GM18517 (cell line): ENCODE results near the gene PPARG.
"Not testable (repeated sequence)": the region's sequence is repeated elsewhere in the genome, so short reads cannot be mapped to it uniquely, and the experiment has no call there.

ENCODE experiments used
- ATAC-seq: cut with Tn5 transposase; IDR thresholded peaks from one replicate; pipeline ENCODE4 v1.9.1; 2021; ENCODE audit warnings: mild to moderate bottlenecking, moderate library complexity; ENCODE audit not compliant: unreplicated experiment

Gene PPARG

GRCh38 chr3:12437861-12438260, 149.0 kb downstream of the PPARG start:
- no peak for ATAC-seq

GRCh38 chr3:12438318-12438717, 149.4 kb downstream of the PPARG start:
- ATAC-seq: no peak

GRCh38 chr3:12439161-12439940, 150.5 kb downstream of the PPARG start:
- no peak for ATAC-seq

GRCh38 chr3:12440927-12441714, 152.3 kb downstream of the PPARG start:
- no peak for ATAC-seq

- ATAC-seq: no peak
Measured at GRCh38 chr3:12442654-12443501, 154.0 kb downstream of the PPARG start.

GRCh38 chr3:12443781-12444522, 155.1 kb downstream of the PPARG start:
- no peak for ATAC-seq

DNA sequence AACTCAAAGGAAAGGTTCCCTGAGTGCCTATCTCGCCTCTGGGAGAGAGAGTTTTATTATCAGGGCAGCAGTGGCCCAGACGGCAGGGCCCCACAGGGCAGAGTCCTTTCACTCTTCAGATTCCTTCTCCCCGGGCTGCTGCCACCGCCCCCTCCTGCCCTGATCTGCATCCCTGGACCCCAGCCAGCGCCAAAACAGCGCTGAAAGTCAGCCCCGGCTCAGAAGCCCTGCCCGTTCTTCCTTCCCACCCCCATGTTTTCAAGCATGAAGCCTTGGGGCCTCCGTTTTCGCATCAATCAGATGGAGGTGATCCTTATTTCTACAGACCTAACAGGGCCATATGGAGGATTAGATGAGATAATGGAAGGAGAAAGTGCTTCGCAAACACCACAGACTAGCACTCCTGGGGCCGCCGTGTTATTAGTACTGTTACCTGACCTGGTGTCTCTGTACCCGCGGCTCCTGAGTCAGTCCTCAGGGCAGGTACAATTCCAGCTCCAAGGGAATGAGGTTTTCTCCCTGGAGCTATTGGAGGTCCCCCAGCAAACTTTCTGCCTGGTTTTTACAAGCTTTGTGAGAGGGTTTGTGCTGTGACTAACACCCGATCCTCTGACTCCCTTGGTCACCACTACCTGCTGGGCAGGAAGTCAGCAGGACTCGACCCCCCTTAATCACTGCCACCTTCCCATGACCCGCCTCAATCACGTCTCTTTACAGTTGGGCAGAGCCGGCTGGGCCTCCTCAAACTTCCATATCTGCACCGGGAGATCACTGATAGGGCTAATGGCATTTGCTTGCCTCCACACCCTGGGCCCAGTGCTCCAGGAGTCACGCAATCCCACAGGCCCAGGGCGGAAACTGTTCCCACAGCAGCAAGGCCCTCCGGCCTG, 156.0 kb downstream of the PPARG start:
- ATAC-seq: no peak

GRCh38 chr3:12445523-12446240, 156.8 kb downstream of the PPARG start:
- ATAC-seq: no peak

GRCh38 chr3:12446298-12446697, 157.4 kb downstream of the PPARG start:
- ATAC-seq: no peak

GRCh38 chr3:12447075-12447474, 158.2 kb downstream of the PPARG start:
- no peak for ATAC-seq

- ATAC-seq: not testable (repeated sequence)
Measured at GRCh38 chr3:12448404-12449202, 159.7 kb downstream of the PPARG start.

DNA sequence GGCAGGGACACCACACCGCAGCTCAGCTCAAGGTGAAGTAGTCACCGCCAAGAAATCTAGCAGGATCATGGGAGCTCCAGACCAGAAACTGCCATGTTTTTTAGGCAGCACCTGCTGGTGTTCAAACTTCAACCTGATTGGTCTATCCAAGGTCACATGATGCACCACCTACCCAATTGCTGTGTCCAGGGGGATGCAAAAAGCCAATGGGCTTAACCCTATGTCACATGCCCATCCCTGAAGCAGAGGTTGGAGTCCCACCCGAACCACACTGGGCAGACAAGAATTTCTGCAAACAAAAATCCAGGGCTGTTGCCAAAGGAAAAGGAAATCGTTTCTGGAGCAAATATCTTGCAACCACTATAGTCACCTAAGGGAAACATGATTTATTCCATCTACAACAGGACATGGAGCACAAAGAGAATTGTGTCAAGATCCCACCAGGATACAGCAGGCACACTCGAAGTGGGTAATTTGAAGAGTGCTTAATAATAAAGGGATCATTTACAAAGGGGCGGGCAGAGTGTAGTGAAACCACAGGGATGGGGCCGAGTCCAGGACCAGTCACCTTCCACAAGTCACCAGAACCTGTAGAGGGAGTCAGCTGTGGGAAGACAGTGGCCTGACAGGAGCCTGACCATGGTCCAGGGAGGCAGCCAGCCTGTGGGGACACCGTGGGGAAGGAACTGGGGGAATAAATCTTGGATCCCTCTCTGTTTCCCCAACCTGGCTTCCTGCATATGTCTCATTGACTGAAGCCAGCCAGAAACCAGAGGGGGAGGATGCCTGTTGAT, 161.2 kb downstream of the PPARG start:
- ATAC-seq: no peak

DNA sequence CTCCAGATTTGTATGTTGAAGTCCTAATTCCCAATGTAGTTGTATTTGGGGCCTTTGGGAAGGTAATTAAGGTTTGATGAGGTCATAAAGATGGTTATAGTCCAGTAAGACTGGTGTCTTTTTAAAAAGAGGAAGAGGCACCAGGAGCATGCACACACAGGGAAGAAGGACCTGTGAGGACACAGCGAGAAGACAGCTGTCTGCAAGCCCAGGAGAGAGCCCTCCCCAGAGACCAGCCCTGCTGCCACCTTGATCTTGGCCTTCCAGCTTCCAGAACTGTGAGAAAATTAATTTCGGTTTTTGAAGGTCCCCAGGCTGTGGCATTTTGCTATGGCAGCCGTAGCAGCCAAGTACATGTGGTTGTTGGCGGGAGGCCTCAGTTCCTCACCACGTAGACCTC, 162.6 kb downstream of the PPARG start:
- no peak for ATAC-seq

DNA sequence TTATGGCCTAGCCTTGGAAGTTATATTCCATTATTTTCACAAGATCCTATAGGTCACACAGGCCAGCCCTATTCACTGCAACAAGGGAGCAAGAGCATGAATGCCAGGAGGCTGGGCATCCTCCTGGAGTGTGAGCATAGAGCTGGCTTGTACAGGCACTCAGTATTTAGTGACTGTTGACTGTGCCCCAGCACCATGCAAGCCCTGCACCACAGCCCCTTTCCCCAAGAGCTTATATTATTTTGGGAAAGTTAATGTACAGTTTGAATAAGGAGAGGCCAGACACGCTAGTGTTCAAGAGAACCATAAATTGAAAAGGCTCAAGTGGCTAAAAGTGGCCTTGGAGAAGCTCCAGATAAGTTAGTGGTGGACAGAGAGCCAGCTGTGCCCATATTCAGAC, 163.1 kb downstream of the PPARG start:
- ATAC-seq: no peak

DNA sequence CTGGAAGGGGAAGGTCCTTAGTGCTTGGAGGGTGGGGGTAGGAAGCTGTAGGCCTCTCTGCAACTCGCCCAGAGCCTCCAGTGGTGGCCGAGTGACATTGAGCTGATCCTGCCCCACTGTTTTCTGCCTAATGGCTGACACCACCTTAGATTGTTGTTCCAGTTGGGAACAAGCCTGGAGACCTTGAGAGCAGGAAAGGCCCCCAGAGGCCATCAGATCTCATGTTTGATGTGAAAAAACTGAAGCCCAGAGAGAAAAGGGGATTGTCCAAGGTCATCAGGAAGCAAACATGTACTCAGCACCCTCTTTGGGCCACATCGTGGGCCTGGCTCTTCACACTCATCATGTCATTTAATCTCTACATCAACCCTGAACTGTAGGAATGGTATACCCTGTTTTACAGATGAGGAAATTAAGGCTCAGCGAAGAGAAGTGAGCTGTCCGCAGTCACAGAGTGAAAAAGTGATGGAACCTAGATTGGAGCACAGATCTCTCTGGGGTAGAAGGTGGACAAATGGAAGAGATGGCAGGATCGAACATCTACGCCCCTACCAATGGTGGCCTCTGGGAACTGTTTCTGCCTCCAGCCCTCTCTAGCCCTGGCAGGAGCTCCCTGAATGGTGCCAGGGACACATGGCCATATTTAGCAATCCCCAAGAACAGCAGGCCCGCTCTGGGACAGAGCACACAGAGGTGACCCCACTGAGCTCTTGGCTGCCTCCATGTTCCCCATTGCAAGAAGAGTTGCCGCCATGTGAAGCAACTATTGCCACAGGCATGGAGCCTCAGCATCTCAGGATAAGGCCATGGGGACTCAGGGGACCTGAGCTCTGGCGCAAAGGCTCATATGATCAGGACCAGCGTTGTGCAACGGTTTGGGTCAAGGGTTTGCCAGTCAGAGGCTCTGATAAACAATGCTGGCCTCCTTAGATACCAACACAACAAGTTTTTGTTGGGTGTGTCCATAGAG, 163.8 kb downstream of the PPARG start:
- ATAC-seq: no peak
